ENCODE results near the gene ENO1. TPM values are rescaled to one million over a fixed set of nuclear protein-coding genes. Genes with fewer than 3 reads are reported as not detected.

Gene ENO1
- total and polyA plus RNA-seq, 9 of the 15 experiments (the other 6 are each of a cell fraction or from before 2014, with no cell fraction given), result 2,249 to 7,472 (median 2,868) TPM

- TF ChIP-seq MLLT1 (IDR thresholded peaks at IDR 0.05) (0 out of 4 replicates have a peak, but pooled peaks of 1 of the 2 experiments have one; percentile 65), GATAD2B (IDR thresholded peaks at IDR 0.05; ENCODE audit: borderline replicate concordance) (peak; percentile 4; the same call in 1 of the 2 replicates), NONO (IDR thresholded peaks at IDR 0.05; ENCODE audit: low read depth in 2 of 2, low read length in 1 of 2) (peak in 1 of 2 experiments; percentile 30; a peak in 1 of 4 replicates), DIDO1 (tag; IDR thresholded peaks at IDR 0.05; ENCODE audit: low read depth) (no peak), POLR2B (IDR thresholded peaks at IDR 0.05; ENCODE audit: low read depth, partially characterized antibody) (peak; percentile 98), AFF4 (CRISPR knock-in tag; IDR thresholded peaks at IDR 0.05) (0 out of 2 replicates have a peak, but pooled peaks have one; percentile 42), ELF2 (CRISPR knock-in tag; IDR thresholded peaks at IDR 0.05) (no peak; the same call in 1 of the 2 replicates), SRSF3 (IDR thresholded peaks at IDR 0.05; ENCODE audit: insufficient read depth, low read length) (peak; percentile 20; the same call in 1 of the 2 replicates), USF2 (CRISPR knock-in tag; IDR thresholded peaks at IDR 0.05) (no peak), ZFX (CRISPR knock-in tag; IDR thresholded peaks at IDR 0.05) (peak; percentile 86), SUPT5H (IDR thresholded peaks at IDR 0.05) (peak; percentile 99), NKRF (IDR thresholded peaks at IDR 0.05; ENCODE audit: borderline replicate concordance) (0 out of 2 replicates have a peak, but pooled peaks have one; percentile 5), YY1 (IDR thresholded peaks at IDR 0.05; ENCODE audit: borderline replicate concordance in 1 of 3, control insufficient read depth in 1 of 3, extremely low read depth in 1 of 3, insufficient read depth in 3 of 3, insufficient read length in 1 of 3, insufficient replicate concordance in 2 of 3, low read depth in 1 of 3, low read length in 2 of 3) (no peak), CREB5 (CRISPR knock-in tag; IDR thresholded peaks at IDR 0.05) (no peak), SMAD1 (IDR thresholded peaks at IDR 0.05; ENCODE audit: low read depth, low read length, partially characterized antibody) (peak; percentile 93), ZSCAN29 (IDR thresholded peaks at IDR 0.05) (peak; percentile 2), FOSL1 (tag; conservative IDR thresholded peaks at IDR 0.05) (0 out of 2 replicates have a peak, but pooled peaks have one; percentile 52), KDM5B (IDR thresholded peaks at IDR 0.05; ENCODE audit: insufficient replicate concordance, low read depth, low read length) (peak; percentile 89)
Measured at GRCh38 chr1:8878448-8878697, at the start of gene ENO1 (continued).
